HG03558 (cell line): Measurements from ENCODE around the gene PBX3.

Experiments
- ATAC-seq: cut with Tn5 transposase; IDR thresholded peaks from one replicate; pipeline ENCODE4 v1.9.1; 2021; ENCODE audit warnings: moderate number of reproducible peaks; ENCODE audit not compliant: unreplicated experiment; ENCODE audit errors: extremely low read depth

Gene PBX3

GRCh38 chr9:125965477-125965876 is 218.3 kb downstream of the PBX3 start:
- no peak for ATAC-seq

- ATAC-seq: no peak
Observed at GRCh38 chr9:125966466-125966865, 219.3 kb downstream of the PBX3 start.

GRCh38 chr9:125966959-125967711 is 220.0 kb downstream of the PBX3 start:
- no peak for ATAC-seq

GRCh38 chr9:125968714-125969374 is 221.7 kb downstream of the PBX3 start:
- ATAC-seq: no peak

GRCh38 chr9:125969462-125969861 is 222.3 kb downstream of the PBX3 start:
- ATAC-seq: no peak

- no peak for ATAC-seq
Observed at GRCh38 chr9:125969868-125970267, 222.7 kb downstream of the PBX3 start.

GRCh38 chr9:125970340-125970739 is 223.2 kb downstream of the PBX3 start:
- ATAC-seq: no peak

- no peak for ATAC-seq
Observed at GRCh38 chr9:125971050-125971449, 223.9 kb downstream of the PBX3 start.

- ATAC-seq: no peak
Observed at GRCh38 chr9:125972012-125972729, 225.0 kb downstream of the PBX3 start.

- no peak for ATAC-seq
Observed at GRCh38 chr9:125973547-125973946, 226.4 kb downstream of the PBX3 start.

- no peak for ATAC-seq
Observed at GRCh38 chr9:125974705-125975104, 227.5 kb downstream of the PBX3 start.

- ATAC-seq: no peak
Observed at GRCh38 chr9:125977223-125977622, 230.1 kb downstream of the PBX3 start.

GRCh38 chr9:125979383-125979782 is 232.2 kb downstream of the PBX3 start:
- ATAC-seq: no peak

GRCh38 chr9:125982798-125983406 is 235.7 kb downstream of the PBX3 start:
- ATAC-seq: no peak

- no peak for ATAC-seq
Observed at GRCh38 chr9:125983681-125984080, 236.5 kb downstream of the PBX3 start.

- ATAC-seq: no peak
Observed at GRCh38 chr9:125984461-125984860, 237.3 kb downstream of the PBX3 start.

GRCh38 chr9:125985142-125985997 is 238.2 kb downstream of the PBX3 start:
- ATAC-seq: no peak

GRCh38 chr9:125985998-125986655 is 239.0 kb downstream of the PBX3 start:
- no peak for ATAC-seq

- no peak for ATAC-seq
Observed at GRCh38 chr9:125986966-125987365, 239.8 kb downstream of the PBX3 start.
